ENCODE measurements around the gene UIMC1. TPM values are rescaled to one million over a fixed set of nuclear protein-coding genes. Genes with fewer than 3 reads are reported as not detected.

UIMC1 gene
- total RNA-seq, 1 experiment from 2014 or later, result 52.8 TPM

GRCh38 chr5:176864755-176865154 lies 141.8 kb downstream of the UIMC1 start:
- no peak overlapping the region for H3K27ac Mint-ChIP-seq (ENCODE audit: unreplicated experiment)
- H3K4me1 Mint-ChIP-seq (ENCODE audit: low read depth, unreplicated experiment), result peaks cover 9% of the 10 kb centered on the region
- no peaks in the 10 kb centered on the region for H3K9me3 ChIP-seq
- no peak for DNase-seq
- H3K36me3 Mint-ChIP-seq (ENCODE audit: insufficient read depth, unreplicated experiment), result no peaks in the 10 kb centered on the region
- ChIA-PET CTCF (no interaction called here), POLR2A (no interaction called here)
- H3K4me3 ChIP-seq (ENCODE audit: low read depth, low read length), result no peak overlapping the region
- no peaks in the 10 kb centered on the region; the same call in 1 of the 2 replicates for H3K27me3 ChIP-seq (replicated peaks; ENCODE audit: control insufficient read depth, insufficient read depth, low read length)
- intact Hi-C loops (cut with micrococcal nuclease; ENCODE audit: unreplicated experiment), result no loop called here
- H3K4me1 ChIP-seq, result 0 out of 2 replicates have a peak, but pooled peaks cover 4% of the 10 kb centered on the region
- no peaks in the 10 kb centered on the region for H3K36me3 ChIP-seq (ENCODE audit: control insufficient read depth, insufficient read depth, low read length)
- no peaks in the 10 kb centered on the region for H3K9me3 Mint-ChIP-seq (ENCODE audit: unreplicated experiment)
- BruUV-seq (replicated peaks), result no TSS peak
- TF ChIP-seq CTCF (IDR thresholded peaks at IDR 0.05; ENCODE audit: insufficient read depth in 1 of 2, low read depth in 1 of 2, low read length in 1 of 2, severe bottlenecking in 1 of 2, unreplicated experiment in 1 of 2), result no peak
- H3K4me3 Mint-ChIP-seq (ENCODE audit: unreplicated experiment), result no peak overlapping the region
- no peaks in the 10 kb centered on the region for H3K27me3 Mint-ChIP-seq (ENCODE audit: insufficient read depth, unreplicated experiment)

DNA sequence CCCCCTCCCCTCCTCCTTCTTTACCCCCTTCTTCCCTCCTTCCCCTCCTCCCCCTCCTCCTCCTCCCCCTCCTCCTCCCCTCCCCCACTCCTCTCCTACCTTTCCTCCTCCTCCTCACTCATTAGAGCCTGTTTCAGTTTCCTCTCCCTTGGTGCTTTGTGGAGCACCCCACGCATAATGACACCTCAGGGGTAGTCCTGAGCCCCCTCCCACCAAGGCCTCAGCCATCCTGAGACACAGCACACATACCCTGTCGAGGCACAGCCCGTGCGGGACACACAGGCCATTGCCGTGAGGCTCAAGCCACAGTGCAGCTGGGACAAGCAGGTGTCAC lies 142.8 kb downstream of the UIMC1 start:
- H3K27me3 Mint-ChIP-seq (ENCODE audit: insufficient read depth, unreplicated experiment), result no peaks in the 10 kb centered on the region
- no TSS peak for BruUV-seq (replicated peaks)
- DNase-seq, result no peak
- H3K27ac Mint-ChIP-seq (ENCODE audit: unreplicated experiment), result no peak overlapping the region
- CTCF ChIA-PET, result no interaction called here
- POLR2A ChIA-PET, result no interaction called here
- Histone ChIP-seq H3K36me3 (ENCODE audit: control insufficient read depth, insufficient read depth, low read length) (no peaks in the 10 kb centered on the region), H3K9me3 (no peaks in the 10 kb centered on the region), H3K4me3 (ENCODE audit: low read depth, low read length) (no peak overlapping the region), H3K4me1 (0 out of 2 replicates have a peak, but pooled peaks cover 4% of the 10 kb centered on the region), H3K27me3 (replicated peaks; ENCODE audit: control insufficient read depth, insufficient read depth, low read length) (no peaks in the 10 kb centered on the region; the same call in 1 of the 2 replicates)
- H3K9me3 Mint-ChIP-seq (ENCODE audit: unreplicated experiment), result no peaks in the 10 kb centered on the region
- no peaks in the 10 kb centered on the region for H3K36me3 Mint-ChIP-seq (ENCODE audit: insufficient read depth, unreplicated experiment)
- intact Hi-C loops (cut with micrococcal nuclease; ENCODE audit: unreplicated experiment), result no loop called here
- no peak for TF ChIP-seq CTCF (IDR thresholded peaks at IDR 0.05; ENCODE audit: insufficient read depth in 1 of 2, low read depth in 1 of 2, low read length in 1 of 2, severe bottlenecking in 1 of 2, unreplicated experiment in 1 of 2)
- H3K4me3 Mint-ChIP-seq (ENCODE audit: unreplicated experiment), result no peak overlapping the region
- H3K4me1 Mint-ChIP-seq (ENCODE audit: low read depth, unreplicated experiment), result peaks cover 9% of the 10 kb centered on the region

DNA sequence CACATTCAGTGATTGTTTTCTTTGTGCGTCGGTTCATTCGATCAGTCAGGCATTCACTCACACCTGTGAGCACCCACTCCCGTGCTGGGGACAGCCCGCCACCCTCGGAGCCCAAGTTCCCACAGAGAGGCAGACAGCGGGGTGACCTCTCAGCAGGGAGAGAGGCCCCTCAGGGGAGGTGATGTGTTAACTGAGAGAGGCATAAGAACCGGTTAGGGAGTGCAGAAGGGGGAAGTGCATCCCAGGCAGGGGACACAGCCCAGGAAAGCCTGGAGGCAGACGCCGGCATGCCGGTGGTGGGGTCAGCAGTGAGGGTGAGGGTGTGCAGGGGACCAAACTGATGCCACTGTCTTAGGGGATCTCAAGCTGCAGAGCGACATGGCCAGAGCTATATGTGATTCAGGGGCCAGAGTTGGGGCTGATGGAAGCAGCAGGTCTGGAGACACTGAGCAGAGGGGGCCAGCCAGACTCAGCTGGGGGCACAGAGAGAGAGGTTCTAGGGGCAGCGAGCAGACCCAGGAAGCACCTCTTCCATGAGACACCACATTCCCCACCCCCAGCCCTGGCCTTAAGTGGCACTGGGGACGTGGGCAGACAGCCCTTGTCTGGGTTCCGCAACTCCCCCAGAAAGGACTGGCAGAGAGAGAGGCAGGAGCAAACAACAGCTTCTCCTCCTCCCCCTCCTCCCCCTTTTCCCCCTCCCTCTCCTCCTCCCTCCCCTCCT lies 143.4 kb downstream of the UIMC1 start:
- intact Hi-C loops (cut with micrococcal nuclease; ENCODE audit: unreplicated experiment), result no loop called here
- Histone ChIP-seq H3K27me3 (replicated peaks; ENCODE audit: control insufficient read depth, insufficient read depth, low read length) (no peaks in the 10 kb centered on the region; the same call in 1 of the 2 replicates), H3K9me3 (no peaks in the 10 kb centered on the region), H3K36me3 (ENCODE audit: control insufficient read depth, insufficient read depth, low read length) (no peaks in the 10 kb centered on the region), H3K4me3 (ENCODE audit: low read depth, low read length) (no peak overlapping the region), H3K4me1 (0 out of 2 replicates have a peak, but pooled peaks cover 4% of the 10 kb centered on the region)
- TF ChIP-seq CTCF (IDR thresholded peaks at IDR 0.05; ENCODE audit: insufficient read depth in 1 of 2, low read depth in 1 of 2, low read length in 1 of 2, severe bottlenecking in 1 of 2, unreplicated experiment in 1 of 2), result no peak
- H3K36me3 Mint-ChIP-seq (ENCODE audit: insufficient read depth, unreplicated experiment), result no peaks in the 10 kb centered on the region
- no TSS peak for BruUV-seq (replicated peaks)
- no peak overlapping the region for H3K27ac Mint-ChIP-seq (ENCODE audit: unreplicated experiment)
- CTCF ChIA-PET, result no interaction called here
- H3K27me3 Mint-ChIP-seq (ENCODE audit: insufficient read depth, unreplicated experiment), result peaks cover 4% of the 10 kb centered on the region
- no peaks in the 10 kb centered on the region for H3K9me3 Mint-ChIP-seq (ENCODE audit: unreplicated experiment)
- peaks cover 9% of the 10 kb centered on the region for H3K4me1 Mint-ChIP-seq (ENCODE audit: low read depth, unreplicated experiment)
- no peak overlapping the region for H3K4me3 Mint-ChIP-seq (ENCODE audit: unreplicated experiment)
- POLR2A ChIA-PET, result no interaction called here
- no peak for DNase-seq

Measured in Caco-2 (cell line).